C1 segment of cervical spinal cord (tissue), 14 donors: Measurements from ENCODE around the gene FRY.
A peak's percentile ranks its signal among the peaks of the same experiment; 100 is the strongest.
"Not testable (repeated sequence)": the region's sequence is repeated elsewhere in the genome, so short reads cannot be mapped to it uniquely, and the experiment has no call there.

ENCODE experiments used
- DNase-seq, 14 donors: peaks; one replicate each; lab custom pipeline; 2025; lab: John Stamatoyannopoulos, UW

The FRY gene

GRCh38 chr13:32040689-32041088 is 9.1 kb downstream of the FRY start:
- no peak for DNase-seq

- no peak for DNase-seq
These were observed 9.9 kb downstream of the FRY start for GRCh38 chr13:32041429-32041828.

GRCh38 chr13:32042551-32042950 is 11.0 kb downstream of the FRY start:
- DNase-seq = no peak

- DNase-seq = peak in 1 of 14 donors; percentile 53
These were observed 12.9 kb downstream of the FRY start for GRCh38 chr13:32044446-32044845.

- no peak for DNase-seq
These were observed 14.0 kb downstream of the FRY start for GRCh38 chr13:32045537-32045936.

DNA sequence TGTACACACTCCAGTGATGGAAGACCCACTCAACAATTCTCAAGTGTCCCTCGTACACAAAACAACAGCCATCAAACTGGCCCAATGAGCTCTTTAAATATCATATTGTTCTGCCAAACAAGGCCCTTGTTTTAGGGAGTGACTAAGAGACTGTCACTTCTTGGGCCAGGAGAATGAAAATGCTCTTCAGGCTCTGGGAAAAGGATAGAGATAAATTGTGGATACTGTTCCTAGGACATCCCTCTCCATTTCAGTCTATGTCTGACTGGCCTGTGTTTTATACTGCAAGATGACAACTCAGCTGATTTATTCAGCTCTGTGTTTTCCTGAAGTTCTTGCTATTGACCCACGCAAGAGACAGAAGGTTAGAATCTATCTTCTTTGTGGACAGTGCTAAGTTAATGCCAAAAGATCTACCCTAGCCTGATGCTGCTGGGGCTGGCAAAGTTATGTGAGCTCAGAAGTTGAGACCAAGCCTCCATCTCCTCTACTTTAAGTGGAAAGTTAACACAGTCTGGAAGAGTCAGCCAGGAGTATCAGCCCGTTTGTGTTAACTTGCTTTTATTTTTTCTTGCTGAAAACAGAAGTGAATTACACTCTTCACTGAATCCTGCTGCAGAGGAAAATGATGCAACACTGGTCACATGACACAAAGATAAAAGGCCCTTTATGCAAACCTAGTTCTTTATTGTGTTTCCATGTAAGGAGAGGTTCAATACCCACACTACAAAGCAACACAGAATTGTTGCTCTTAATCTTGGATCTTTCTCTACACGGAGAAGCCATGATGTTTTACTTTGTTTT is 14.6 kb downstream of the FRY start:
- DNase-seq = peak in 3 of 14 donors; percentile 18 to 21 (median 19)

- DNase-seq = no peak
These were observed 15.5 kb downstream of the FRY start for GRCh38 chr13:32047088-32047487.

GRCh38 chr13:32047793-32048192 is 16.2 kb downstream of the FRY start:
- no peak for DNase-seq

DNA sequence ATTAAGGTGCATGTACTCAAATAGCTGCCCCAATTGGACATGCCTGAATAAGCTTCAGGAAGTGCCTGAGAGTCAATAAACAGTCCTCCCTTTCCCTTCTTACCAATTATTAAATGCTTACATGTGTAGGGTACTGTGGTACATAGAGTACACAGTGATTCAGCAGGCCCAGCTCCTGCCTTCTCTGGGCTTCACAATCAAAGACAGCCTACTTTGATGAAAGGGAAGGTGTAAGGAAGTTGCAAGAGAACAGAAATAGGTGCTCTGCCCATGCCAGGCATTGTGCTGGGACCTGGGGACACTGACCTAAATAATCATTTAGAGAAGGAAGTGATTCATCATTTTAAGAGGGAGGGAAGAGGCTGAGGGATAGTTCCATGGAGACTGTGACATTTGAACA is 17.2 kb downstream of the FRY start:
- no peak for DNase-seq

- DNase-seq = no peak
These were observed 19.6 kb downstream of the FRY start for GRCh38 chr13:32051156-32051555.

DNA sequence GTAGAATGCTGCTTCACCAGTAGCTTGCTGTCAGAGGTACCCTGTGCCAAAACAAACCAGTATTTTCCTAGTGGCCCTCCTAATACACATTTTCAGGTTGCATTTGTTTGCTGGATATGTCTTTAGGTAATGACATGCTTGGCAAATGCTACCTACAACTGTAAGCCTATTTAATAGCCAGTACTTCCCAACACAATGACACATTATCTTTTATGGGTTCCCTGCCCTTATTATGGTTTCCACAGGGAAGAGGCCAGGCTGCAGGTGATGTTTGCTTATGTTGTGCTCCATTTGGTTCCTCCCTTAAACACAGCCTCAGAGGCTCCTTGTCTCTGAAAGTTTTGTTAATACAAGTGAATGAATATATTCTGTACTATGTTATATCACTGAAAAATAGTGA is 24.7 kb downstream of the FRY start:
- no peak for DNase-seq

GRCh38 chr13:32057325-32057724 is 25.8 kb downstream of the FRY start:
- DNase-seq = not testable (repeated sequence)

DNA sequence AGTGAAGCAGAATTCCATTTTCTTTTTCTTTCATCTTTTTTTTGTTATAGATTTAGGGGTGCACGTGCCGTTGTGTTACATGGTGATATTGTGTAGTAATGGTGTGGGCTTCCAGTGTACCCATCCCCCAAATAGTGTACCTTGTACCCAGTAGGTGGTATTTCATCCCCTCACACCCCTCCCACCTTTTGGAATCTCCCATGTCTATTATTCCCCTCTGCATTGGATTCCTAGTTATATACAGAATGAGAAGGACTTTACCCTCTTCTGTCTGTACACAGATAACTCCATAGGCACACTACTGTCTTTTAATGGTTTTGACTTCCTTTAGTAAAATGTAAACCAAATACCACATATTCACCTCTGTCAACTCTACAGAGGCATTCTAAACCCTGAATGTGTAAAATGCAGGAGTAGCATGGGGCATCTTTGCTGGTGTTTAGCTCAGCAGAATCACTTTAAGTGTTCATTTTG is 28.0 kb downstream of the FRY start:
- DNase-seq = no peak

GRCh38 chr13:32060401-32060878 is 28.9 kb downstream of the FRY start:
- DNase-seq = no peak

DNA sequence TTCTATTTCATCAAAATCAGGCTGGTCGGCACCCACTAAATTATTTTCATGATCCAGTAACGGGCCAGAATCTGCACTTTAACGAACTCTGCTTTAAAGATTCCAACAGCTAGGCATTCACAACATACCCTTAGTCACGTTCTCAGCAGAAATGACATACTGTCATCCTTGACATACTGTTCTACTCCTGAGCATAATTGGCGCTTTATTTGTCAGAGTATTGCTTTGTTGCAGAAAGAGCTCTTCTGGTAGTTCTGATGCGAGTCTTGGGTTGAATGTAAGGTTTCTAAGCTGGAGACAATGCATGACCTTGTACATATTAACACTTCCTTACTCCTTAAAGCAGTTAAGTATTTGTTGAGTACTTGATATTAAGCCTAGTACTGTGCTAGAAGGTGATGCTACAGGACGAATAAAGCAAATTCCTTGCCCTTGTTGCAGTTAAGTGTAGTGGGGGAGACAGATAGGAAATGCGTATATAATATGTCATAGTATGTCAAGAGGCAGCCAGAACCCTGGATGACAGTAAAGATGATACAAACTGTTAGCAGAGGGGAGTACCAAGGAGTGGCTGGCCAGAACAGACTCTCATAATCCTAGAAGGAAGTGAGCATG is 32.2 kb downstream of the FRY start:
- DNase-seq = no peak

DNA sequence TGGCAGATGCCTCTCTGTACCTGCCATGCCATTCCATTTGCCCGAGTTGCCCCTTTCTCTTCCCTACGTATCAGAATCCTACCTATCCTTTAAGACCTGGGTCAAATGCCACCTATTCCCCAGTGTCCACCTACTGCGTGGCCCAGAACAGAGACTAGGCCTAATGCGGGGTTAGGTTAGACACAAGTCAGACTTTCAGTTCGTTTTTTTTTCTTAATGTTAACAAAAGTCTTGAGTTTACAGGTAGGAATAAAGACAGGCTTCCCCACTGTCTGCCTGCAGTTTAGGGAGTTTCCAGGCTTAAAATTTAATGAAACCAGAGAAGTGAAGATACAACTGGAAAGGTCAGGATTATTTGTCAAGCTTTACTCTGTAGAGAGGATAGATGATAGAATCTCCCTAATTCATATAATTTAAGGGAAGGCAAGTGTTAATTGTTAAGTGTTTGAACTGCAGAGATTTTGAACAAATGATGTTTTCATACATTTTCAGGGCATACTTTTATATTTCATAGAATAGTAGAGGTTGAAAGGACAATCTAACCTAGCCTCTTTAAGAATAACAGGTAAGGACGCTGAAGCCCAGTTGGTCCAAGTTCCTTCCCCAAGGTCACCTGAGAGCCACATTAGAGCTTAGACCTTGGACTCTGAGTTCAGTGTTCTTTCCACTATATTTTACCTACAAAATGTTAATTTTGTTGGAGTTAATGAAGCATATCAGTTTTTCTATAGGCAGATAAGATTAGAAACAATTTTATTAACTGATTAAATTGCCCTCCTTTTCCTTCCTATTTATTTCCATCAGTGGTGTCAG is 35.8 kb downstream of the FRY start:
- no peak for DNase-seq

DNA sequence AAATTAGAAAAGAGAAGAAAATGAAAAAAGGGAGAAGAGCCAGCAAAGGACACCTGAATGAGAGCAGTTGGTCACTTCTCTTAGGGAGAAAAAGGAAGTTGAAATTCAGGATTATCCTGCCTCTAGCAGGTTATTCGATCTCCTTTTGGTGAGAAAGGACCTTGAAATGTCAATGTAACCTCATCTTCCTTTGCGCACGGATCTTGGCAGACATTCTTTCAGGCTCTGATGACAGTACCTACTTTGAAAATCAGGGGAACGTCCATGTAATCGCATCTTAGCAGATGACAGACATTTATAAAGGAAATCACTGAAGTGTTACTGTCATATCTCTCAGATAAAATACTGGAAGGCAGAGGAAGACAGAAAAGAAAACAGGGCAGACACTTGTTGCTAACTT is 36.7 kb downstream of the FRY start:
- no peak for DNase-seq

DNA sequence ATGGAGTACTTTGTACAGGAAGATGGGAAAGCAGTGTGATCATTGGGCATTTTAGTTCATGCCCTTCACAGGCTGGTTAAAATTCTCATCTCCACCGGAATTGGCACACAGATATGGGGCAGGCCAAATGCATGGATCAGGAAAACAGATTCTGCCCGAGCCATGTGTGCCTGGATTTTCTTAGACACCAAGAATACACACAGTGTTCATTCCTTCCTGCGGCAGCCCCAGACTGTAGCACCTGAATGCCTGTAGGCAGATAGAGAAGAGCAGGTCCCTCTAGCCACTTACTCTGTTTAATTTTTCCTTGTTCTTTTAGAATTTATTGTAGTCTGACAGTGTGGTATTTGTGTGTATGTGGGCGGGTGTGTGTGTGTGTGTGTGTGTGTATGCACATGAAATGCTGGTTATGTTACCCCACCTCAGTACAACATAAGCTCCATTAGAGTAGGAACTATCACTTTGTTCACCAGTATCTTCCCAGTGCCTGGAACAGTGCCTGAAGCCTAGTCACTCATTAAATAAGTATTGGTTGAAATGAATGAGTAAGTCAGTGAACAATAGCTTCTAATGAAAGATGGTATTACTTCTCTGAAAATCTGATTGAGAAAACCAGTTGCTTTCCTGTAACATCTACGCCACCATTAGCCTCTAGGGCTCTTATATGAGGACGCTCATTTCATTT is 41.7 kb downstream of the FRY start:
- DNase-seq = peak in 1 of 14 donors; percentile 4

- no peak for DNase-seq
These were observed 43.7 kb downstream of the FRY start for GRCh38 chr13:32075170-32075851.

- no peak for DNase-seq
These were observed 48.0 kb downstream of the FRY start for GRCh38 chr13:32079587-32079986.

DNA sequence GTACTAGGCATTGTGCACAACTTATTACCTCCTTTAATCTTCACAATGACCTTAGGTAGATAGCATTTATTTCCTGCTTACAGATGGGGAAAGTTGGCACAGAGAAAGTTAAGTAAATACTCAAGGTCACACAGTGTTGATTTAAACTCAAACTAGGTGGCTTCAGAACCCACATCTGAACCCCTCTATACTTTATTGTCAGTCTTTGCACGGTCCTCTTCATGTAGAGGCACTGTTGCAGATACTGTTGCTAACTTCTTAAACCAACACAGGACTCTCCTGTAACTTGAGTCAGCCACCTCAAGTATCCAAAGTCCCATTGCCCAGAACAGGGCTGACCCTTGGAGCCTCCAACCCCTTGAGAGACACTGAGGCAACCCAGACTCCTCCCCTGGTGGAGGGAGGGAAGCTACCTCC is 48.8 kb downstream of the FRY start:
- no peak for DNase-seq
